HCT116 (cell line): ENCODE measurements around the gene WDR88. TPM values are rescaled to one million over a fixed set of nuclear protein-coding genes. Genes with fewer than 3 reads are reported as not detected.

ENCODE experiments used
- ATAC-seq: fragments of 200-7000 bp; cut with Tn5 transposase; 2 replicates; pipeline ENCODE4 v1.9.1; 2020; ENCODE audit warnings: mild to moderate bottlenecking, moderate library complexity
- BruUV-seq: library from RNA; stranded (reverse); fragments of 400-500 nt; replicated peaks from 2 replicates; lab custom pipeline; 2021; lab: Mats Ljungman, UMichigan
- CTCF ChIA-PET: fragments of 300-600 bp; sonication (Branson Sonifier 250); formaldehyde crosslinking; loops from one replicate; lab custom pipeline; 2021; ENCODE audit warnings: antibody characterized with exemption; lab: Charles Lee
- POLR2A ChIA-PET: fragments of 300-600, 350-600 bp; sonication (Branson Sonifier 250); formaldehyde crosslinking; loops from one replicate; lab custom pipeline; 2021; ENCODE audit warnings: antibody characterized with exemption; lab: Charles Lee
- RAD21 ChIA-PET, 2 experiments: fragments of 300-600 bp; sonication (Branson Sonifier 250); formaldehyde crosslinking; loops; one replicate each; lab custom pipeline; 2023; ENCODE audit warnings: low total read pairs in 2 of 2; ENCODE audit not compliant: uncharacterized antibody in 2 of 2, unreplicated experiment in 2 of 2, low non-redundant PET in 1 of 2; lab: Charles Lee
- DNase-seq: peaks from one replicate; pipeline ENCODE4 v3.0.0-alpha.2; 2010; ENCODE audit warnings: low read depth, low spot score
- H2AFZ ChIP-seq: fragments of 200-600 bp; shearing (Covaris generic), sonication (generic); 2 replicates; pipeline ENCODE4 v1.6.1; 2017; ENCODE audit warnings: low read depth, mixed run types, mixed read lengths, antibody characterized with exemption, low read length; ENCODE audit not compliant: poor library complexity, severe bottlenecking
- H3K27ac ChIP-seq: 2 replicates; pipeline ENCODE4 v1.5.1; 2012; ENCODE audit warnings: low read depth, low read length
- H3K27me3 ChIP-seq: fragments of 200-600 bp; sonication (generic); 2 replicates; pipeline ENCODE4 v1.6.1; 2016; ENCODE audit warnings: mixed run types, low read length, mixed read lengths; ENCODE audit not compliant: insufficient read depth
- H3K36me3 ChIP-seq, 2 experiments: fragments of 200-500 bp in 1 of 2; fragments of 200-600 bp in 1 of 2; sonication (Bioruptor generic) in 1 of 2; sonication (generic) in 1 of 2; 2 replicates each; pipeline versions ENCODE4 v1.5.1 to v1.6.1; 2014 to 2016; ENCODE audit warnings: low read length in 2 of 2, inconsistent platforms in 1 of 2, mixed read lengths in 1 of 2, mixed run types in 1 of 2; ENCODE audit not compliant: insufficient read depth in 2 of 2, control insufficient read depth in 1 of 2
- H3K4me1 ChIP-seq, 2 experiments: fragments of 200-600 bp in 1 of 2; sonication (generic) in 1 of 2; 2 replicates each; pipeline versions ENCODE4 v1.5.1 to v1.6.1; 2012 to 2017; ENCODE audit warnings: low read length in 2 of 2, inconsistent platforms in 1 of 2, mild to moderate bottlenecking in 1 of 2, mixed read lengths in 1 of 2, mixed run types in 1 of 2, moderate library complexity in 1 of 2; ENCODE audit not compliant: insufficient read depth in 2 of 2, control insufficient read depth in 1 of 2
- H3K4me2 ChIP-seq: fragments of 200-600 bp; sonication (generic); 2 replicates; pipeline ENCODE4 v1.6.1; 2017; ENCODE audit warnings: mixed run types, low read length, mixed read lengths
- H3K4me3 ChIP-seq, 2 experiments: fragments of 200-600 bp in 1 of 2; sonication (generic) in 1 of 2; replicated peaks in 1 of 2; 2 replicates each; pipeline ENCODE4 v1.5.1; 2011 to 2016; ENCODE audit warnings: low read length in 2 of 2, control low read depth in 1 of 2, low read depth in 1 of 2, mild to moderate bottlenecking in 1 of 2, mixed read lengths in 1 of 2, mixed run types in 1 of 2
- H3K79me2 ChIP-seq: fragments of 200-600 bp; sonication (generic); 2 replicates; pipeline ENCODE4 v1.6.1; 2017; ENCODE audit warnings: mild to moderate bottlenecking, mixed run types, low read length, moderate library complexity, mixed read lengths; ENCODE audit not compliant: insufficient read depth
- H3K9ac ChIP-seq: fragments of 200-600 bp; sonication (generic); 2 replicates; pipeline ENCODE4 v1.6.1; 2016; ENCODE audit warnings: low read length, mixed read lengths
- H3K9me2 ChIP-seq: fragments of 200-600 bp; sonication (generic), shearing (Covaris generic); 2 replicates; pipeline ENCODE4 v1.6.1; 2017; ENCODE audit warnings: mixed run types, mild to moderate bottlenecking, moderate library complexity; ENCODE audit not compliant: insufficient read depth
- H3K9me3 ChIP-seq, 2 experiments: fragments of 200-500 bp in 1 of 2; fragments of 200-600 bp in 1 of 2; sonication (Bioruptor generic) in 1 of 2; sonication (generic) in 1 of 2; 2 replicates each; pipeline ENCODE4 v1.6.1; 2014 to 2017; ENCODE audit warnings: low read length in 2 of 2, mixed read lengths in 2 of 2, inconsistent platforms in 1 of 2, low read depth in 1 of 2, mild to moderate bottlenecking in 1 of 2, mixed run types in 1 of 2, moderate library complexity in 1 of 2; ENCODE audit not compliant: control insufficient read depth in 1 of 2, insufficient read depth in 1 of 2
- H4K20me1 ChIP-seq: fragments of 200-600 bp; sonication (generic), shearing (Covaris generic); 2 replicates; pipeline ENCODE4 v1.6.1; 2017; ENCODE audit warnings: mixed run types, mild to moderate bottlenecking, moderate library complexity; ENCODE audit not compliant: insufficient read depth
- ATF3 ChIP-seq: IDR thresholded peaks from 2 replicates; pipeline ENCODE4 v1.6.1; 2012
- CBX3 ChIP-seq: IDR thresholded peaks from 2 replicates; pipeline ENCODE4 v1.6.1; 2012; ENCODE audit warnings: low read depth
- CEBPB ChIP-seq: IDR thresholded peaks from 2 replicates; pipeline ENCODE4 v1.6.1; 2012; ENCODE audit warnings: low read depth
- CTCF ChIP-seq, 3 experiments: fragments of 200-600 bp in 1 of 3; sonication (generic) in 1 of 3; IDR thresholded peaks in 2 of 3; conservative IDR thresholded peaks in 1 of 3; 2 replicates each; pipeline ENCODE4 v1.5.1; 2012 to 2017; ENCODE audit warnings: low read depth in 2 of 3, low read length in 2 of 3, antibody characterized with exemption in 1 of 3, borderline replicate concordance in 1 of 3, control low read depth in 1 of 3, mild to moderate bottlenecking in 1 of 3, mixed read lengths in 1 of 3, mixed run types in 1 of 3, moderate library complexity in 1 of 3; ENCODE audit not compliant: insufficient read depth in 1 of 3
- EGR1 ChIP-seq: IDR thresholded peaks from 2 replicates; pipeline ENCODE4 v1.6.1; 2012; ENCODE audit warnings: low read depth
- ELF1 ChIP-seq: IDR thresholded peaks from 2 replicates; pipeline ENCODE4 v1.6.1; 2012; ENCODE audit warnings: low read depth, borderline replicate concordance
- EZH2phosphoT487 ChIP-seq: fragments of 200-600 bp; IDR thresholded peaks from 2 replicates; pipeline ENCODE4 v1.6.1; 2018; ENCODE audit warnings: antibody characterized with exemption, borderline replicate concordance
- FOSL1 ChIP-seq: IDR thresholded peaks from 2 replicates; pipeline ENCODE4 v1.6.1; 2012; ENCODE audit warnings: low read depth
- JUND ChIP-seq: IDR thresholded peaks from 2 replicates; pipeline ENCODE4 v1.6.1; 2012
- MAX ChIP-seq: IDR thresholded peaks from 2 replicates; pipeline ENCODE4 v1.6.1; 2012
- POLR2AphosphoS5 ChIP-seq: IDR thresholded peaks from 2 replicates; pipeline ENCODE4 v1.6.1; 2011; ENCODE audit warnings: mild to moderate bottlenecking, low read depth, low read length, moderate library complexity
- RAD21 ChIP-seq: IDR thresholded peaks from 2 replicates; pipeline ENCODE4 v1.6.1; 2012; ENCODE audit warnings: low read depth, mild to moderate bottlenecking
- REST ChIP-seq: IDR thresholded peaks from 2 replicates; pipeline ENCODE4 v1.6.1; 2012; ENCODE audit warnings: low read depth
- SIN3A ChIP-seq: IDR thresholded peaks from 2 replicates; pipeline ENCODE4 v1.6.1; 2012; ENCODE audit warnings: low read depth
- SP1 ChIP-seq: IDR thresholded peaks from 2 replicates; pipeline ENCODE4 v1.6.1; 2012; ENCODE audit warnings: low read depth
- SRF ChIP-seq: IDR thresholded peaks from 2 replicates; pipeline ENCODE4 v1.6.1; 2012; ENCODE audit warnings: low read depth
- TCF7L2 ChIP-seq: IDR thresholded peaks from 2 replicates; pipeline ENCODE4 v1.7.0; 2011; ENCODE audit warnings: borderline replicate concordance, inconsistent platforms; ENCODE audit not compliant: insufficient read depth, insufficient read length; ENCODE audit errors: extremely low read depth
- YY1 ChIP-seq: IDR thresholded peaks from 2 replicates; pipeline ENCODE4 v1.6.1; 2011; ENCODE audit warnings: low read length, low read depth, moderate library complexity, mild to moderate bottlenecking; ENCODE audit not compliant: insufficient replicate concordance; ENCODE audit errors: extremely low read depth
- ZFX ChIP-seq: fragments of 450-650 bp; IDR thresholded peaks from 2 replicates; pipeline ENCODE4 v1.6.1; 2017
- ZNF274 ChIP-seq: fragments of 200-500 bp; sonication (Bioruptor generic); IDR thresholded peaks from 2 replicates; pipeline ENCODE4 v1.6.1; 2014; ENCODE audit warnings: mild to moderate bottlenecking, low read depth, low read length, inconsistent platforms
- intact Hi-C: fragments of 100-400 bp; cut with micrococcal nuclease; formaldehyde crosslinking; loops from 2 replicates; pipeline ENCODE4 v1.10.0; 2022
- total RNA-seq: library from RNA; stranded (reverse); gene quantifications from one replicate; pipeline ENCODE4 v1.2.1, GENCODE V29; 2021; ENCODE audit not compliant: unreplicated experiment

Gene WDR88
- total RNA-seq, 1 experiment from 2014 or later = not detected

GRCh38 chr19:33175886-33176669, 44.2 kb downstream of the WDR88 start:
- no peaks in the 10 kb centered on the region for H3K9me3 ChIP-seq
- TSS peak; percentile 69 for BruUV-seq
- 0 out of 2 replicates have a peak, but pooled peaks cover 3% of the 10 kb centered on the region for H3K79me2 ChIP-seq
- intact Hi-C loops = loop anchor here (2.0 to 10.0 kb wide), 3 partner anchors 31 to 1179 kb away; partner anchors contain the start of genes CEP89 and FAAP24
- no peaks in the 10 kb centered on the region for H3K27me3 ChIP-seq
- peak overlapping the region; percentile 85 to 87 for H3K4me3 ChIP-seq
- H3K9me2 ChIP-seq = no peaks in the 10 kb centered on the region
- ATAC-seq = no peak
- H4K20me1 ChIP-seq = no peaks in the 10 kb centered on the region
- peak overlapping the region; percentile 85 for H3K9ac ChIP-seq
- peak overlapping the region; percentile 89 for H3K27ac ChIP-seq
- ChIA-PET POLR2A (interaction anchor here (1.0 to 1.2 kb wide), 4 partner anchors 11 to 197 kb away, joined by 3 to 5 read pairs (median 4); partner anchors contain the start of gene CEBPG), RAD21 (no interaction called here), CTCF (interaction anchor here (0.6 to 1.3 kb wide), 8 partner anchors 8 to 51 kb away, joined by 3 to 5 read pairs (median 3); no protein-coding TSS in a partner anchor)
- no peak overlapping the region for H2AFZ ChIP-seq
- TF ChIP-seq REST = no peak
- no peak for TF ChIP-seq ZNF274
- TF ChIP-seq CEBPB = no peak
- no peak for TF ChIP-seq CTCF (IDR thresholded peaks at IDR 0.05 in 2 of 3, conservative IDR thresholded peaks at IDR 0.05 in 1 of 3; ENCODE audit: borderline replicate concordance in 1 of 3, insufficient read depth in 1 of 3, low read depth in 2 of 3, low read length in 2 of 3)
- TF ChIP-seq EZH2phosphoT487 = no peak
- TF ChIP-seq ATF3 = no peak
- TF ChIP-seq TCF7L2 = no peak
- no peak for TF ChIP-seq MAX
- TF ChIP-seq CBX3 = no peak
- no peak for TF ChIP-seq SIN3A
- TF ChIP-seq EGR1 = no peak
- no peak for TF ChIP-seq JUND
- TF ChIP-seq ZFX = no peak
- TF ChIP-seq YY1 = no peak
- no peak for TF ChIP-seq POLR2AphosphoS5
- TF ChIP-seq FOSL1 = no peak
- no peak for TF ChIP-seq SP1
- no peak for TF ChIP-seq RAD21
- TF ChIP-seq SRF = no peak
- no peak for TF ChIP-seq ELF1
- no peak for DNase-seq
- H3K36me3 ChIP-seq = no peaks in the 10 kb centered on the region
- peak overlapping the region; percentile 94 for H3K4me2 ChIP-seq
- H3K4me1 ChIP-seq = peaks cover 23 to 36% of the 10 kb centered on the region in 2 experiments
